ENCODE results near the gene HLA-F.

GRCh38 chr6:29731281-29731680, 8.0 kb downstream of the HLA-F start:
- TF ChIP-seq POLR2AphosphoS5 (IDR thresholded peaks at IDR 0.05; ENCODE audit: low read depth, low read length) (no peak), TAF1 (IDR thresholded peaks at IDR 0.05; ENCODE audit: borderline replicate concordance, insufficient read depth, low read length) (no peak), REST (IDR thresholded peaks at IDR 0.05; ENCODE audit: insufficient read depth in 1 of 2, low read depth in 2 of 2, low read length in 2 of 2) (no peak), SIN3A (IDR thresholded peaks at IDR 0.05; ENCODE audit: borderline replicate concordance, insufficient read depth, low read length) (no peak), FOXP2 (optimal IDR thresholded peaks at IDR 0.05; ENCODE audit: borderline replicate concordance, extremely low read depth, extremely low read length, insufficient read depth) (no peak)
